ENCODE results near the gene OPN1LW. TPM values are rescaled to one million over a fixed set of nuclear protein-coding genes. Genes with fewer than 3 reads are reported as not detected.

The OPN1LW gene
- total and polyA plus RNA-seq, 3 experiments from 2014 or later: not detected

DNA sequence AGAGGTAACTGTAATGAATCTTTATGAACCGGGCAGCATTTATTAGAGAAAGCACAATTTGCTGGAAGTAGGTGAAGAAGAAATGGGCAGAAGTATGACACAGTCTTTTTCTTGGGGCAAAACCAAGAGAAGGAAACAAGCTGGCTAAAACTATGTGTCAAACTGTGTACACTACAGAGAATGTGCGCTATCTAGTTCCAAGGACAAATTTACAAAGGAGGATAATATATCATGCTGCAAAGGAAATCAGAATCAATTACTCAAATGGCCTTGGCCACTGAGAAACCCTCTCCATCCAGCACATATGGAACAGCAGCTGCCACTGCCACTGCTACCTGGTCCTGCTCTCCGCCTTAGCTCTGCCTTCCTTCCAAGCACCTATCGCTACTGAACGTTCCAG is 29.4 kb upstream of the OPN1LW start:
- H3K27ac Mint-ChIP-seq: peak overlapping the region in 1 of 8 donors; percentile 69
- CTCF ChIA-PET: no interaction called here
- Histone ChIP-seq H3K9me3 (ENCODE audit: low read length) (no peaks in the 10 kb centered on the region), H3K36me3 (ENCODE audit: insufficient read depth, low read length) (no peaks in the 10 kb centered on the region), H3K27ac (ENCODE audit: low read depth, low read length) (no peak overlapping the region), H3K4me3 (ENCODE audit: low read length) (no peak overlapping the region), H3K4me1 (ENCODE audit: insufficient read depth, low read length) (no peaks in the 10 kb centered on the region), H3K27me3 (ENCODE audit: insufficient read depth, low read length, poor library complexity, severe bottlenecking) (no peaks in the 10 kb centered on the region)
- no peaks in the 10 kb centered on the region for H3K9me3 Mint-ChIP-seq
- peaks cover 0 to 3% of the 10 kb centered on the region in 2 donors for H3K27me3 Mint-ChIP-seq
- POLR2A ChIA-PET: no interaction called here
- H3K4me3 Mint-ChIP-seq: no peak overlapping the region
- DNase-seq: no peak
- H3K4me1 Mint-ChIP-seq: peaks cover 4 to 9% (median 6%) of the 10 kb centered on the region in 3 donors
- no peaks in the 10 kb centered on the region for H3K36me3 Mint-ChIP-seq

DNA sequence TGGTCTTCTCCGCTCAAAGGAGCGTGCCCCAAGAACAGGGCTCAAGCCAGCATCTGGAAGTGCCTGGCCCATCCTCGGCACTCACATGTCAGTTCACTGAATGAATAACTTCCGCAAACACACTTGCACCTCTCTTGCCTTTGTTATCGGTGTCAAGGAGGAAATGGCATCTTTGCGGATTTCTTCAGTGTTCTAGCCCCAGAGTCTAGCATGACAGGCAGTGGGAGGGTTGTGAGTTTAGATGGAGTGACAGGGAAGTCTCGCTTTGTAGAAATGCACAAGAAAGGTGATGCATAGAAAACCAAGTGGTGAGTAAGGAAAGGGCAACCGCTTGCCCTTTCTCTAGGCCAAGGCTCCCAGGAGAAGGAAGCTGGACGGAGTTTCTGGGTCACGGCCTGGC is 29.0 kb upstream of the OPN1LW start:
- H3K4me1 Mint-ChIP-seq: peaks cover 4 to 10% (median 6%) of the 10 kb centered on the region in 3 donors
- no peaks in the 10 kb centered on the region for H3K27me3 ChIP-seq (ENCODE audit: insufficient read depth, low read length, poor library complexity, severe bottlenecking)
- H3K9me3 ChIP-seq (ENCODE audit: low read length): no peaks in the 10 kb centered on the region
- no peaks in the 10 kb centered on the region for H3K4me1 ChIP-seq (ENCODE audit: insufficient read depth, low read length)
- H3K36me3 Mint-ChIP-seq: no peaks in the 10 kb centered on the region
- ChIA-PET CTCF (no interaction called here), POLR2A (no interaction called here)
- H3K27ac Mint-ChIP-seq: peak overlapping the region in 3 of 8 donors; percentile 24 to 80 (median 69)
- no peak overlapping the region for H3K4me3 ChIP-seq (ENCODE audit: low read length)
- no peak for DNase-seq
- H3K9me3 Mint-ChIP-seq: no peaks in the 10 kb centered on the region
- H3K27ac ChIP-seq (ENCODE audit: low read depth, low read length): no peak overlapping the region
- peaks cover 0 to 3% of the 10 kb centered on the region in 2 donors for H3K27me3 Mint-ChIP-seq
- H3K4me3 Mint-ChIP-seq: no peak overlapping the region
- no peaks in the 10 kb centered on the region for H3K36me3 ChIP-seq (ENCODE audit: insufficient read depth, low read length)

DNA sequence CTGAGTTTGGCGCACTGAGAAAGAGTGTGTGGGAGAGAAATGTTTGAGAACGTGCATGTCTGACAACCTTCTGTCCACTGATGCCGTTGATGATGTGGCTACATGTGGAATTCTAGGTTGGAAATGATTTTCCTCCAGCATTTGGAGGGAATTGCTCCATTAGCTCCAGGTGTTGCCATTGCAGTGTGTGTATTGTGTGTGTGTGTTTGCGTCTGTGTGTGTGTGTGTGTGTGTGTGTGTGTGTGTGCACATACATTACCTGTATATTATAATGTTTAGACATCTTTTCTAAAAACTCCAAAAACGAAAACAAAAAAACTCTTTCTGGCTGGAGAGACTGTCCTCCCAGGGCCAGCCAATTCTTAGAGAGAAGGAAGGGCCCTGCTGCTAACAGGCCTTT is 28.3 kb upstream of the OPN1LW start:
- POLR2A ChIA-PET: no interaction called here
- peaks cover 4 to 13% (median 6%) of the 10 kb centered on the region in 3 donors for H3K4me1 Mint-ChIP-seq

DNA sequence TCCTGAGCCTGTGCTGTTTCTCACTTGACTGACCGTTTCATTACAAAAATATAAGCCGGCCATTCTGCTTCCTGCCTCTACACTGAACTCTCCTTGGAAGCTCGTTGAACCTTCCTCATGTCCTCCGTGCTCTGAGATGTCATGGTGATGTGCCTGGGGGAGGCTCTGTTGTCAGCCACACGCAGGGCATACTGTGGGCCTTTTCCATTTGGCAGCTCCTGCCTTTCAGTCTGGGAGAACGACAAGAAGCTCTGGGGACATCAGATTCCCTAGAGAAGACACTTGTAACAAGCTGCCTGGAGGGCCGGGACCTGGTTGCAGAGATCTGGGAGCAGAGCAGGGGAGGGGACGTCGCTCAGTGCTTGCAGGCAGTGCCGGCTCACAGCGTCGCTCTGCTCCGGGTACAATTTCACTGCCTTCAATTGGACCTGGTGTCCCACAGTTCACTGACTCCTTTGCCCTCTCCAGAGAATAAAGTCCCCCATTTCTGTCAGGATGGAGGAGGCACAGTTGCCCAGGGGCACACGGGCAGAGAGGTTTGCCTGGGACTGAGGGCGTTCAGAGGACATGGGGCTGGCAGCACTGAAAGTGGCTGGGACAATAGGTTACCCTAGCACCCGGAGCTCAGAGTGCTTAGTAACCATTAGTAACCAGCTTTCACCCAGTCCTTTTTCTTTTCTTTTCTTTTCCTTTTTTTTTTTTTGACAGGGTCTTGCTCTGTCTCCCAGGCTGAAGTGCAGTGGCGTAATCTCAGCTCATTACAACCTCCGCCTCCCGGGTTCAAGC is 27.4 kb upstream of the OPN1LW start:
- peak overlapping the region in 1 of 8 donors; percentile 64 for H3K27ac Mint-ChIP-seq
- ChIA-PET POLR2A (no interaction called here), CTCF (no interaction called here)
- no peak for DNase-seq
- no peak overlapping the region for H3K27ac ChIP-seq (ENCODE audit: low read depth, low read length)
- H3K9me3 Mint-ChIP-seq: no peaks in the 10 kb centered on the region
- no peak overlapping the region for H3K4me3 ChIP-seq (ENCODE audit: low read length)
- H3K4me3 Mint-ChIP-seq: no peak overlapping the region
- H3K27me3 Mint-ChIP-seq: peaks cover 0 to 3% of the 10 kb centered on the region in 2 donors
- no peaks in the 10 kb centered on the region for H3K9me3 ChIP-seq (ENCODE audit: low read length)
- H3K36me3 ChIP-seq (ENCODE audit: insufficient read depth, low read length): no peaks in the 10 kb centered on the region
- no peaks in the 10 kb centered on the region for H3K4me1 ChIP-seq (ENCODE audit: insufficient read depth, low read length)
- H3K36me3 Mint-ChIP-seq: no peaks in the 10 kb centered on the region
- H3K27me3 ChIP-seq (ENCODE audit: insufficient read depth, low read length, poor library complexity, severe bottlenecking): no peaks in the 10 kb centered on the region
- H3K4me1 Mint-ChIP-seq: peaks cover 4 to 13% (median 6%) of the 10 kb centered on the region in 3 donors

More for the DNA sequence above, 28.3 kb upstream of the OPN1LW start:
- H3K36me3 ChIP-seq (ENCODE audit: insufficient read depth, low read length): no peaks in the 10 kb centered on the region
- no peaks in the 10 kb centered on the region for H3K4me1 ChIP-seq (ENCODE audit: insufficient read depth, low read length)
- H3K4me3 ChIP-seq (ENCODE audit: low read length): no peak overlapping the region
- H3K27me3 ChIP-seq (ENCODE audit: insufficient read depth, low read length, poor library complexity, severe bottlenecking): no peaks in the 10 kb centered on the region
- no peak overlapping the region for H3K27ac ChIP-seq (ENCODE audit: low read depth, low read length)
- Mint-ChIP-seq H3K9me3 (no peaks in the 10 kb centered on the region), H3K27me3 (peaks cover 0 to 3% of the 10 kb centered on the region in 2 donors), H3K4me3 (no peak overlapping the region), H3K27ac (peak overlapping the region in 4 of 8 donors; percentile 25 to 66 (median 43)), H3K36me3 (no peaks in the 10 kb centered on the region)
- H3K9me3 ChIP-seq (ENCODE audit: low read length): no peaks in the 10 kb centered on the region
- CTCF ChIA-PET: no interaction called here
- no peak for DNase-seq

DNA sequence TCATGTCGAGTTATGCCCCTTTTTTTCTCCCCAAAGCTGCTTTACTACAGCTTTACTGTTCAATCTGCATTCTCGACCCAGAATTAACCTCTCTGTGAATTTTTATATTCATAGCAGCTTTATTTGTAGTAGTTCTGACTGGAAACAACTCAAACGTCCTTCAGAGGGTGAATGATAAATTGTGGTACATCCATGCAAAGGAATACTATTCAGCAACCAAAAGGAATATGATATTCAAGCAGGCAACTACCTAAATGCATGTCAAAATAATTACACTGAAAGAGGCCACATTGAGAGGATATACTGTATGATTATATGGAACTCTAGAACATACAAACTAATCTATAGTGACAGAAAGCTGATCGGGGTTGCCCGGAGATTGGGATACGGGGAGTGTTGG is 26.5 kb upstream of the OPN1LW start:
- POLR2A ChIA-PET: no interaction called here
- H3K36me3 ChIP-seq (ENCODE audit: insufficient read depth, low read length): no peaks in the 10 kb centered on the region
- H3K27ac ChIP-seq (ENCODE audit: low read depth, low read length): no peak overlapping the region
- Mint-ChIP-seq H3K36me3 (no peaks in the 10 kb centered on the region), H3K27ac (peak overlapping the region in 2 of 8 donors; percentile 44 to 48), H3K4me1 (peaks cover 7 to 19% (median 12%) of the 10 kb centered on the region in 3 donors), H3K9me3 (no peaks in the 10 kb centered on the region), H3K27me3 (peaks cover 0 to 3% of the 10 kb centered on the region in 2 donors), H3K4me3 (no peak overlapping the region)
- H3K4me3 ChIP-seq (ENCODE audit: low read length): no peak overlapping the region
- CTCF ChIA-PET: no interaction called here
- no peaks in the 10 kb centered on the region for H3K27me3 ChIP-seq (ENCODE audit: insufficient read depth, low read length, poor library complexity, severe bottlenecking)
- H3K4me1 ChIP-seq (ENCODE audit: insufficient read depth, low read length): no peaks in the 10 kb centered on the region
- DNase-seq: no peak
- no peaks in the 10 kb centered on the region for H3K9me3 ChIP-seq (ENCODE audit: low read length)

DNA sequence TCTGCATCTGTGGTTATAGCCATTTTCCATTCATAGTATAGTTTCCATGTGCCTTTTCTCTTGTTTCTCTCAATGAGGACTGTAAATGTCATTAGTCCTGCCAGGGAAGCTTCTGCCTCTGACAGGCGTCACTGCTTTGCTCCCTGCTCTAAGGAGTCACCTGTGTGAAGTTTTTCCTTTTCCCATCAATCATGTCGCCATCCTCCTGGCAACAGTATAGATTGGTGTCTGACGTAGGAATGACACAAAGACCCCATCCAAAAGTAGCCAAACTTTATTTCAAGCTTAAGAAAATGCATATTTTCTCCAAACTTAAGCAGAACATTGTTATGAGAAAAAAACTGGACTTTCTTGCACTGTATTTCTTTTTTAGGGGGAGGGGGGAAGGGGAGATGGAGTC is 23.5 kb upstream of the OPN1LW start:
- peak overlapping the region in 2 of 8 donors; percentile 4 to 24 for H3K27ac Mint-ChIP-seq
- POLR2A ChIA-PET: interaction anchor here (0.5 kb wide), 1 partner anchor 84 kb away, joined by 4 read pairs; no protein-coding TSS in a partner anchor
- H3K4me1 Mint-ChIP-seq: peaks cover 26 to 41% (median 30%) of the 10 kb centered on the region in 3 donors

DNA sequence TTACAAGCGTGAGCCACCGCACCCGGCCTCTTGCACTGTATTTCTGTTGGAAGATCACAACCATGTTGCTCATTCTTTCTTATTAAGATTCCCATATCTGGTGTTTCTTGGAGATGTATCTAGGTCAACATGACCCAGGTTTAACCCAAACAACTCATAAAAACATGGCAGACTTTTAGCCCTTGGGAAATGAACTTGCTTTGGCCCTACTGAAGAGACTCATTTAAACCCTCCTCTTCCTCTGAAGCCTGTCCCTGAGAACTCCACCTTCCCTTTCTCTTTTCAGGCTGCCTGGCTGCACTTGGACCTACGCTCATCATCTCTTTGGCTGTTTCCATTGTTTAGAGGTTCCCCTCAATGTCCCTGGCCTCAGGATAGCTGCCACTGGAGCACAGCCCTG is 22.8 kb upstream of the OPN1LW start:
- CTCF ChIA-PET: no interaction called here
- Mint-ChIP-seq H3K4me1 (peaks cover 30 to 41% (median 31%) of the 10 kb centered on the region in 3 donors), H3K27me3 (peaks cover 0 to 2% of the 10 kb centered on the region in 2 donors), H3K36me3 (no peaks in the 10 kb centered on the region), H3K9me3 (no peaks in the 10 kb centered on the region), H3K27ac (peak overlapping the region in 1 of 8 donors; percentile 65), H3K4me3 (no peak overlapping the region)
- no peaks in the 10 kb centered on the region for H3K9me3 ChIP-seq (ENCODE audit: low read length)
- DNase-seq: no peak
- no peaks in the 10 kb centered on the region for H3K36me3 ChIP-seq (ENCODE audit: insufficient read depth, low read length)
- H3K4me3 ChIP-seq (ENCODE audit: low read length): no peak overlapping the region
- no peaks in the 10 kb centered on the region for H3K27me3 ChIP-seq (ENCODE audit: insufficient read depth, low read length, poor library complexity, severe bottlenecking)
- peaks cover 30% of the 10 kb centered on the region for H3K4me1 ChIP-seq (ENCODE audit: insufficient read depth, low read length)
- no peak overlapping the region for H3K27ac ChIP-seq (ENCODE audit: low read depth, low read length)
- POLR2A ChIA-PET: interaction anchor here (0.5 kb wide), 1 partner anchor 84 kb away, joined by 4 read pairs; no protein-coding TSS in a partner anchor

More for the DNA sequence above, 23.5 kb upstream of the OPN1LW start:
- Histone ChIP-seq H3K4me1 (ENCODE audit: insufficient read depth, low read length) (peaks cover 24% of the 10 kb centered on the region), H3K36me3 (ENCODE audit: insufficient read depth, low read length) (no peaks in the 10 kb centered on the region), H3K4me3 (ENCODE audit: low read length) (no peak overlapping the region), H3K27me3 (ENCODE audit: insufficient read depth, low read length, poor library complexity, severe bottlenecking) (no peaks in the 10 kb centered on the region), H3K27ac (ENCODE audit: low read depth, low read length) (no peak overlapping the region), H3K9me3 (ENCODE audit: low read length) (no peaks in the 10 kb centered on the region)
- CTCF ChIA-PET: no interaction called here
- H3K4me3 Mint-ChIP-seq: peak overlapping the region in 1 of 7 donors; percentile 18
- peaks cover 0 to 2% of the 10 kb centered on the region in 2 donors for H3K27me3 Mint-ChIP-seq
- H3K36me3 Mint-ChIP-seq: no peaks in the 10 kb centered on the region
- no peaks in the 10 kb centered on the region for H3K9me3 Mint-ChIP-seq
- DNase-seq: no peak

DNA sequence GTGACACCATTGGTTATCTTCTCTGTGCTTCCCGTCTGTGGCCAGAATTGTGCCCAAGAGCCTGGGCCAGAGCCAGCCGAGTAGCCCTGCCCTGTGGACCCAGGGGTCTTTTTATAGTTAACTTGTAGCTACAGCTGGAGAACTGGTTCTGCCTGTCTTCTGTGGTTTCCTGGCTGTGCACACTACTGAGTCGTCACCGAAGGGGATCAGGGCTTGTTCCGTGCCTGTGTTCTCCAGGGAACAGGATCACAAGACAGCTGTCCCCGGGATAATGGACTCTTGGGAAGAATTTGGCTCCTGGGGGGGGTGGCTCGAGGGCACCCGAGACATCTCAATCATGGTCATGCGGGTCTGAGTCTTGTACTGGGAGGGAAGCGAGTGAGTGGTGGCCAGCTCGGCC is 22.1 kb upstream of the OPN1LW start:
- Histone ChIP-seq H3K9me3 (ENCODE audit: low read length) (no peaks in the 10 kb centered on the region), H3K27ac (ENCODE audit: low read depth, low read length) (no peak overlapping the region), H3K4me1 (ENCODE audit: insufficient read depth, low read length) (peaks cover 30% of the 10 kb centered on the region), H3K27me3 (ENCODE audit: insufficient read depth, low read length, poor library complexity, severe bottlenecking) (no peaks in the 10 kb centered on the region), H3K4me3 (ENCODE audit: low read length) (no peak overlapping the region), H3K36me3 (ENCODE audit: insufficient read depth, low read length) (no peaks in the 10 kb centered on the region)
- Mint-ChIP-seq H3K36me3 (no peaks in the 10 kb centered on the region), H3K4me1 (peaks cover 30 to 41% (median 30%) of the 10 kb centered on the region in 3 donors), H3K27me3 (peaks cover 0 to 2% of the 10 kb centered on the region in 2 donors), H3K4me3 (no peak overlapping the region), H3K9me3 (no peaks in the 10 kb centered on the region), H3K27ac (peak overlapping the region in 2 of 8 donors; percentile 38 to 63)
- POLR2A ChIA-PET: no interaction called here
- no peak for DNase-seq
- CTCF ChIA-PET: no interaction called here

Measured in CD8-positive, alpha-beta memory T cell (primary cell).